AG08395 (cell line): ENCODE data around the gene FAM50A.
A peak's percentile ranks its signal among the peaks of the same experiment; 100 is the strongest.
"Not testable (repeated sequence)": the region's sequence is repeated elsewhere in the genome, so short reads cannot be mapped to it uniquely, and the experiment has no call there.

Source experiments
- DNase-seq: peaks from one replicate; pipeline ENCODE4 v3.0.0; 2012; ENCODE audit warnings: mixed read lengths, low spot score

Gene FAM50A

GRCh38 chrX:154484255-154485149, 40.6 kb downstream of the FAM50A start:
- DNase-seq: no peak

- no peak for DNase-seq
Measured at GRCh38 chrX:154485150-154486051, 41.5 kb downstream of the FAM50A start.

- DNase-seq: no peak
Measured at GRCh38 chrX:154486052-154486395, 42.1 kb downstream of the FAM50A start.

- DNase-seq: peak; percentile 38
Measured at GRCh38 chrX:154486396-154487207, 42.7 kb downstream of the FAM50A start, which contains the start of gene UBL4A. Gene UBL4A (minus strand): TSS chrX:154486615. CDS start chrX:154486584, 31 bp downstream.

GRCh38 chrX:154487518-154488290, 43.8 kb downstream of the FAM50A start:
- no peak for DNase-seq

DNA sequence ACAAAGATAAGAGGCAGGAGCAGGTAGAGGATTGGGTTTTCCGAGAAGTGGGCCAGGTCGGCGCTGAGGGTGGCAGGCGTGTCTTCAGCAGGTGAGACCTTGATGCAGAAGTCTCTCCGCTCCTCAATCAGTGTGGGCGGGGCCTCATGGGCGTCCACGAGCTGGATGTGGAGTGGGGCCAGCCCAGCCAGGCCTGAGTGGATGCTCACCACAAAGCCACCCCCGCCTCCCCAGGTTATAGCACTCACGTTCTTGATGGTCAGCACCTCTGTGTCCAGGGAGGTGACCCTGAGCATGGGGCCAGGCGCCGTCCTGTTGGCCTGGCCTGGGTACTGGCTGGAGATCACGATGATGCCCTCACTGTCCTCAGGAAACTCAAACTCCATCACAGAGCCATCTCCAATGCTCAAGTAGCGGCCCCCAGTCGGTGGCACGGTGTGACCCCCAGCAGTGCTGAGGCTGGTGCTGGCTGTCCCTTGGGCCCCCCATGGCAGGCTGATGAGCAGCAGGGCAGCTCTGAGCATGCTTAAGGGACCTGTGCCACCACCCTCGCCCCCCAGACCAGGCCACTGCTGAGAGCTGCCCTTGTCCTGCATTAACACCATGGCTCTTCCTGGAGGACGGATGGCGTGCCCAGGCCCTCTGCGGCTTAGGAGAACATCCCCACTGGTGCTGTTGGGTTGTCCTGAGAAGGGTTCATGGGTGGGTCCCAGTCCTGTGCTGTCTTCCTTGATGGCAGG, 44.6 kb downstream of the FAM50A start:
- no peak for DNase-seq

DNA sequence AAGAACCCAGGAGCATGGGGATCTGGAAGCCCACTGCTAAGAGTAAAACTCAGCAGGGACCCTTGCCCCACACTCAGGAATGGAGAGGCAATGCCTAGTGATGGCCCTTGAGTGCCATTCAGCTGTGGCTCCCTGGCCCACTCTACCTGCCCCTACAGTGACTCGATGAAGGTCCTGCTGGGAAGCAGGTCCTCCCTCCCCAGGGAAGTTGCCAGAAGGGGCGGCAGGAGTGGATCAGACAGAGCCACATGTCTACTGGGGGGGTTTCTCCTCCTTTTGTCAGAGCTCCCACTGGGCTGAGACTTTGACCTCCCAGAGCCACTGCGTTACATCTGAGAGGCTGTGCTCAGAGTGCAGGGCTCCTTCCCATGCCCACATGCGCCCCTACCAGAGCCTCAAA, 45.2 kb downstream of the FAM50A start:
- no peak for DNase-seq

DNA sequence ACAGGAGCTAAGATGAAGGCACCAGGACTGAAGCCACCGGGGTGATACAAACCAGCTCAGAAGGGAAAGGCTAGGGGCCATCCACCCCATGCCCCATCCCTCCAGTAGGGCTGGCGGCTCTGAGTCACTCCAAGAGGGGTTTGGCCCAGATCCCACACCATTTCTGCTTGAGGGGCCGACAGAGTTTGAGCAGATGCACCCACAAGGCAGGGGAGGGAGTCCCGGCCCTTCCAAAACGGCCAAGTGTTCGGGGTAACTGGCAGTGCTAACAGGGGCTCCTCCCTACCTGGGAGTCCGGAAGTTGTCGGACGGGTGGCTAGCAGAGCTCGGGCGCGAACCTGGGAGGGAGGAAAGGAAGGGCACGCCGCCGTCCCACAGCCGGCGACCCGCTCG, 46.1 kb downstream of the FAM50A start:
- peak; percentile 31 for DNase-seq

DNA sequence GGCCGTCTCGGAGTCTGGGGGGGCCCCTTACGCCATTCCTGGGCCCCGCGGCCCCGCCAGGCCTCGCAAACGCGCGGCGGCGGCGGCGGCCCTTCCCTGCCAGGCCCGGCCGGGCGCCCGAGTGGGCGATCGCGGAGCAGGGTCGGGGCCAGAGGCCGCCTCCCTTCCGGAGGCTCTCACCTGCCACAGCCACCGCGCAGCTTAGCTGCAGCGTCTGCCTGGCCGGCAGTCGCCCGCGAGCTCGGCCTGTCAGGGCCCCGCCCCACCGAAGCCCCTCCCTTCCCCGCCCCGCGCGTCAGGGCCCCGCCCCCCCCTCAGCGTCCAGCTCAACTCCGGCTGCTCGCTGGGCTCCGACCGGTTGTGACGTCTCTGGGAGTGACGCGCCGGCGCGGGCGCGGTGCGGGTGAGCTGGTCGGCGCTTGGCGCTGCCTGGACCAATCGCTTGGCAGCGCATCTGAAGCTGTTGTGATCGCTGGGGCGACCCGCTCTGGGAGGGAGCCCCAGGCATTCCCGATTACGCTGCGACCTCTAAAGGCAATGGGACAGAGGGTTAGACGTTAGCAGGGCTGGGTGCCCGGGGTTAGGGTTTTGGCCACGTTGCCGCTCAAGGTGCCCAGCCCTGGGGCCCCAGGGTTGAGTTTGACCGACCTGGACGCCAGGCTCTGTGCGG, 46.6 kb downstream of the FAM50A start, which contains the start of gene SLC10A3:
TSS of gene SLC10A3 (minus strand) at position 216 of the 670 bp plus-strand sequence. CDS start 1,689 bp downstream, outside the sequence.
- DNase-seq: peak; percentile 92

GRCh38 chrX:154494715-154495114, 50.8 kb downstream of the FAM50A start:
- DNase-seq: no peak

DNA sequence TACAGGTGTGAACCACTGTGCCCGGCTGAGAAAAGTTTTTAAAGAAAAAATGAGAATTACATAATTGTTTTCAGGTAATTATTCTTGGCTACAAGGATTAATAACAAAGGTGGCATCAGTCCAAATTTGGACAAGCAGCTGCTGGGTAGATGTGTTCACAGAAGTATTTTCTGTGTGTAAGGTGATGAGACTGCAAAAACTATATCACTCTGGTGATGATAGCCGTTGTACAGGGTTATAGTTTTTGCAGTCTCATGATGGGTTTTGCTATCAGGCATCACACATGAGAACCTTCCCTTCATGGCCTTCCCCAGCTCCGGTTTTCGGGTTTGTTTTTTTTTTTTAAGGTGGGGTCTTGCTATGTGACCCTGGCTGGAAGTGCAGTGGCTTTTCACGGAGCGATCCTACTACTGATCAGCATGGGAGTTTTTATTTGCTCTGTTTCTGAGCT, 51.6 kb downstream of the FAM50A start:
- DNase-seq: no peak

GRCh38 chrX:154496591-154497137, 52.7 kb downstream of the FAM50A start:
- not testable (repeated sequence) for DNase-seq
